VCaP (cell line): Measurements from ENCODE around the gene UGT1A6.

ENCODE experiments used
- H3K27ac ChIP-seq: fragments of 450-650 bp; 2 replicates; pipeline ENCODE4 v1.5.1; 2017
- TF ChIP-seq, protein P1 (sequence below): fragments of 450-650 bp; conservative IDR thresholded peaks from 2 replicates; pipeline ENCODE4 v1.5.1; 2017; ENCODE audit warnings: mild to moderate bottlenecking, moderate library complexity

Gene UGT1A6

GRCh38 chr2:233819884-233820773 is 127.4 kb downstream of the UGT1A6 start:
- TF ChIP-seq, protein P1, sequence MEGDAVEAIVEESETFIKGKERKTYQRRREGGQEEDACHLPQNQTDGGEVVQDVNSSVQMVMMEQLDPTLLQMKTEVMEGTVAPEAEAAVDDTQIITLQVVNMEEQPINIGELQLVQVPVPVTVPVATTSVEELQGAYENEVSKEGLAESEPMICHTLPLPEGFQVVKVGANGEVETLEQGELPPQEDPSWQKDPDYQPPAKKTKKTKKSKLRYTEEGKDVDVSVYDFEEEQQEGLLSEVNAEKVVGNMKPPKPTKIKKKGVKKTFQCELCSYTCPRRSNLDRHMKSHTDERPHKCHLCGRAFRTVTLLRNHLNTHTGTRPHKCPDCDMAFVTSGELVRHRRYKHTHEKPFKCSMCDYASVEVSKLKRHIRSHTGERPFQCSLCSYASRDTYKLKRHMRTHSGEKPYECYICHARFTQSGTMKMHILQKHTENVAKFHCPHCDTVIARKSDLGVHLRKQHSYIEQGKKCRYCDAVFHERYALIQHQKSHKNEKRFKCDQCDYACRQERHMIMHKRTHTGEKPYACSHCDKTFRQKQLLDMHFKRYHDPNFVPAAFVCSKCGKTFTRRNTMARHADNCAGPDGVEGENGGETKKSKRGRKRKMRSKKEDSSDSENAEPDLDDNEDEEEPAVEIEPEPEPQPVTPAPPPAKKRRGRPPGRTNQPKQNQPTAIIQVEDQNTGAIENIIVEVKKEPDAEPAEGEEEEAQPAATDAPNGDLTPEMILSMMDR: no peak
- no peak overlapping the region for H3K27ac ChIP-seq

GRCh38 chr2:233820774-233821105 is 128.1 kb downstream of the UGT1A6 start:
- no peak overlapping the region for H3K27ac ChIP-seq
- TF ChIP-seq, protein P1: no peak

- no peak overlapping the region for H3K27ac ChIP-seq
- TF ChIP-seq, protein P1: no peak
Measured at GRCh38 chr2:233821196-233821595, 128.5 kb downstream of the UGT1A6 start.

GRCh38 chr2:233821709-233822100 is 129.0 kb downstream of the UGT1A6 start:
- TF ChIP-seq, protein P1: no peak
- no peak overlapping the region for H3K27ac ChIP-seq

- no peak overlapping the region for H3K27ac ChIP-seq
- TF ChIP-seq, protein P1: no peak
Measured at GRCh38 chr2:233822101-233822771, 129.5 kb downstream of the UGT1A6 start.
